GM13977 (cell line): ENCODE results near the gene SETD3.

Source experiments
- DNase-seq: peaks from one replicate; pipeline ENCODE4 v3.0.0; 2012; ENCODE audit warnings: low spot score
- CTCF ChIP-seq: IDR thresholded peaks from 2 replicates; pipeline ENCODE4 v1.5.1; 2012; ENCODE audit warnings: mild to moderate bottlenecking, control low read depth; ENCODE audit not compliant: insufficient read depth; ENCODE audit errors: extremely low read depth, missing control alignments
- in situ Hi-C: fragments of 300-500 bp; cut with MboI; formaldehyde crosslinking; loops from one replicate; pipeline ENCODE4 v1.12.0; 2022; ENCODE audit warnings: low sequenced_read_pairs, low pct_unique_long_range_greater_than_20kb, mixed read lengths, inconsistent platforms; ENCODE audit not compliant: unreplicated experiment

SETD3 gene

GRCh38 chr14:99382781-99383471 is 97.7 kb downstream of the SETD3 start:
- no peak for TF ChIP-seq CTCF
- in situ Hi-C loops, result no loop called here
- no peak for DNase-seq

- TF ChIP-seq CTCF, result no peak
- no peak for DNase-seq
- in situ Hi-C loops, result no loop called here
These were observed 98.6 kb downstream of the SETD3 start for GRCh38 chr14:99382071-99382470.

GRCh38 chr14:99381688-99382060 is 99.0 kb downstream of the SETD3 start:
- in situ Hi-C loops, result no loop called here
- TF ChIP-seq CTCF, result no peak
- no peak for DNase-seq

GRCh38 chr14:99380991-99381687 is 99.5 kb downstream of the SETD3 start:
- no peak for TF ChIP-seq CTCF
- in situ Hi-C loops, result no loop called here
- DNase-seq, result no peak

- in situ Hi-C loops, result no loop called here
- TF ChIP-seq CTCF, result no peak
- no peak for DNase-seq
These were observed 100.3 kb downstream of the SETD3 start for GRCh38 chr14:99380402-99380801.

- in situ Hi-C loops, result no loop called here
- DNase-seq, result no peak
- TF ChIP-seq CTCF, result no peak
These were observed 101.9 kb downstream of the SETD3 start for GRCh38 chr14:99378782-99379214.
